ENCODE data around the gene PLCD3. TPM values are rescaled to one million over a fixed set of nuclear protein-coding genes. Genes with fewer than 3 reads are reported as not detected.
A peak's percentile ranks its signal among the peaks of the same experiment; 100 is the strongest.

PLCD3 gene
- total and polyA plus RNA-seq, 10 of the 15 experiments (the other 5 are each of a cell fraction or from before 2014, with no cell fraction given): 0.02 to 1.6 (median 0.44) TPM

GRCh38 chr17:45135192-45135977 lies 3.1 kb upstream of the PLCD3 start, which contains the start of gene ACBD4 (continued):
- peak; percentile 98 for TF ChIP-seq ZNF592 (IDR thresholded peaks at IDR 0.05)
- TF ChIP-seq CHD1 (IDR thresholded peaks at IDR 0.05; ENCODE audit: low read depth, low read length): no peak
- no peak for TF ChIP-seq EZH2 (IDR thresholded peaks at IDR 0.05; ENCODE audit: borderline replicate concordance, control insufficient read depth, low read depth, low read length)
- no peak for TF ChIP-seq ASH2L (IDR thresholded peaks at IDR 0.05; ENCODE audit: borderline replicate concordance, low read depth)
- TF ChIP-seq STAT1 (conservative IDR thresholded peaks at IDR 0.05): no peak; the same call in 1 of the 2 replicates
- TF ChIP-seq NFYB (IDR thresholded peaks at IDR 0.05; ENCODE audit: insufficient read depth, low read depth, low read length): peak; percentile 86
- TF ChIP-seq ZNF207 (IDR thresholded peaks at IDR 0.05; ENCODE audit: borderline replicate concordance): peak; percentile 69
- no peak for TF ChIP-seq CHD4 (IDR thresholded peaks at IDR 0.05)
- no peak for TF ChIP-seq REST (IDR thresholded peaks at IDR 0.05; ENCODE audit: low read depth, low read length)
- TF ChIP-seq YY1 (IDR thresholded peaks at IDR 0.05; ENCODE audit: low read depth, low read length): peak; percentile 86
- no peak for TF ChIP-seq USF2 (IDR thresholded peaks at IDR 0.05; ENCODE audit: borderline replicate concordance, low read depth, low read length)
- TF ChIP-seq POLR2AphosphoS5 (IDR thresholded peaks at IDR 0.05; ENCODE audit: low read length): peak; percentile 51; the same call in 1 of the 2 replicates
- TF ChIP-seq IRF5 (IDR thresholded peaks at IDR 0.05; ENCODE audit: borderline replicate concordance): no peak
- no peak for TF ChIP-seq E2F4 (IDR thresholded peaks at IDR 0.05; ENCODE audit: low read depth, low read length)
